Fibroblast of pulmonary artery (primary cell): ENCODE measurements around the gene GRSF1.

Source experiments
- DNase-seq: peaks from one replicate; pipeline ENCODE4 v3.0.0-alpha.2; 2010; ENCODE audit warnings: low read depth
- H3K4me3 ChIP-seq: replicated peaks from 2 replicates; pipeline ENCODE4 v1.5.1; 2011; ENCODE audit warnings: low read depth, mild to moderate bottlenecking, control low read depth, low read length, moderate library complexity
- CTCF ChIP-seq: IDR thresholded peaks from 2 replicates; pipeline ENCODE4 v1.5.1; 2011; ENCODE audit warnings: mild to moderate bottlenecking, control low read depth, low read length, inconsistent platforms; ENCODE audit errors: missing control alignments

Gene GRSF1

GRCh38 chr4:70868778-70869177 lies 29.1 kb upstream of the GRSF1 start:
- TF ChIP-seq CTCF = no peak
- no peak for DNase-seq
- H3K4me3 ChIP-seq = no peak overlapping the region

- no peak overlapping the region for H3K4me3 ChIP-seq
- no peak for TF ChIP-seq CTCF
- no peak for DNase-seq
These were observed 23.6 kb upstream of the GRSF1 start for GRCh38 chr4:70863099-70863790.

GRCh38 chr4:70859066-70859465 lies 19.4 kb upstream of the GRSF1 start:
- DNase-seq = no peak
- TF ChIP-seq CTCF = no peak
- no peak overlapping the region for H3K4me3 ChIP-seq

DNA sequence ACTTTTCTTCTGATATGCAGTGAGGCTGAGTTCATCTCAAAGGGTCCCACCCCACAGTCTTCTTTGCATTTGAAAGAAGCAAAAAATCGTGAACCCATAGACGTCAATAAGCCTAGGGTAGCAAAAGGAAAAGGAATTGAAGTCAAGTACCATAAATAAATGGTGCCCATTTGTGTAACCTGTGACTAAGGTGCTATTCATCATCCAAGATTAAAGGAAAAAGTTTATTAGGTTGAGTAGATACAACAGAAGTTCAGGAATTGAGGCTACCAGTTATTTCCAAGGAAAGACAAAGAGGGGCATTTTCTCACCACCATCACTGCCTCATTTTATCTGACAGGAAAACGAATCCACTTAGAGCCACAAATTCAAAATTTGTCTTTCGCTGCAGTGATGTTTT lies 18.8 kb upstream of the GRSF1 start:
- DNase-seq = no peak
- no peak overlapping the region for H3K4me3 ChIP-seq
- TF ChIP-seq CTCF = no peak

- no peak overlapping the region for H3K4me3 ChIP-seq
- TF ChIP-seq CTCF = no peak
- peak; percentile 48 for DNase-seq
These were observed 15.8 kb upstream of the GRSF1 start for GRCh38 chr4:70855464-70855863.

DNA sequence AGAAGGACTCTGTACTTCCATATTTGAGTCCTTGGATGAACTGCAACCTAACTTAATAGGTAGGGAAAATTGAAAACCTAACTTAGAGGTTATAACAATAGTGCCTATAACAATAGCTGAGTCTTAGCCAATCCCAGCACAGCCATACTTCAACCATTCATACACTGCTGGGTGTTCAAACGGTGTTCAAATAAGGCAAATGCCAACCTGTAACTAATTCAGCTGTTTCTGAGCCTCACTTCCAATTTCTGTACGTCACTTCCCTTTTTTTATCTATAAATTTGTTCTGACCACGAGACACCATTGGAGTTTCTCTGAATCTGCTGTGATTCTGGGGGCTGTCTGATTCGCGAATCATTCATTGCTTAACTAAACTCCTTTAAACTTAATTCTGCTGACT lies 9.6 kb upstream of the GRSF1 start:
- no peak for DNase-seq
- no peak overlapping the region for H3K4me3 ChIP-seq
- TF ChIP-seq CTCF = no peak

- no peak overlapping the region for H3K4me3 ChIP-seq
- TF ChIP-seq CTCF = no peak
- DNase-seq = no peak
These were observed 4.5 kb upstream of the GRSF1 start for GRCh38 chr4:70844180-70844579.
